Activated T-cell treated with anti-CD3 and anti-CD28 coated beads for 1 hour (primary cell): ENCODE data around the gene CHCHD10.

Source experiments
- DNase-seq: peaks from one replicate; pipeline ENCODE4 v3.0.0-alpha.2; 2020; ENCODE audit warnings: low read depth

CHCHD10 gene

GRCh38 chr22:23787600-23787896, 19.8 kb upstream of the CHCHD10 start:
- DNase-seq: no peak

DNA sequence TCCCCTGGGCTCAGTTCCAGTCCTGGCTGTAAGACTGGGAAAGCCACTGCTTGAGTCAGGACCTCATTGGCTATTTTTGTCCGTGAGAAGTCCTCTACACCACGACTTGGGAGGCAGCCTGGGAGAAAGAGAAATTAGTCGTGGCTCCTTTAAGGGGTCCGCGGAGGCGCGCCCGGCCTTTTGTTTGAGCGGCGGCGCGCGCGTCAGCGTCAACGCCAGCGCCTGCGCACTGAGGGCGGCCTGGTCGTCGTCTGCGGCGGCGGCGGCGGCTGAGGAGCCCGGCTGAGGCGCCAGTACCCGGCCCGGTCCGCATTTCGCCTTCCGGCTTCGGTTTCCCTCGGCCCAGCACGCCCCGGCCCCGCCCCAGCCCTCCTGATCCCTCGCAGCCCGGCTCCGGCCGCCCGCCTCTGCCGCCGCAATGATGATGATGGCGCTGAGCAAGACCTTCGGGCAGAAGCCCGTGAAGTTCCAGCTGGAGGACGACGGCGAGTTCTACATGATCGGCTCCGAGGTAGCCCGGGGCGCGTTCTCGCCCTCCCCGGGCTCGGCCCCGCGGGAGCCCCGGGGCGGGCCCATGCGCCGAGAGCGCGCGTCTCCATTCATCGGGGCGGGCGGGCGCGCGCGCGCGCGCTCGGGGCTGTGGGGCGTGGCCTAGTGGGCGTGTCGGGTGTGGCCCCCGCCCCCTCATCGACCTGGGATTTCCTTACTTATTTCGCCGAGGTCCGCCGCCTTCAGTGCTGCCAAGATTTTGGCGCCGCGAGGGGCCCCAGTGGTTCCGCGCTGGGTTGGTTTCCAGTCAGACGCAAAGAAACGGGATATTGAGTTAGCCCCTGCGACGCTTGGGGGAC, 19.2 kb upstream of the CHCHD10 start, which contains the start of gene SMARCB1:
TSS of gene SMARCB1 (plus strand) at position 215 of the 848 bp plus-strand sequence. CDS start at position 419, 204 bp downstream.
- peak; percentile 93 for DNase-seq

DNA sequence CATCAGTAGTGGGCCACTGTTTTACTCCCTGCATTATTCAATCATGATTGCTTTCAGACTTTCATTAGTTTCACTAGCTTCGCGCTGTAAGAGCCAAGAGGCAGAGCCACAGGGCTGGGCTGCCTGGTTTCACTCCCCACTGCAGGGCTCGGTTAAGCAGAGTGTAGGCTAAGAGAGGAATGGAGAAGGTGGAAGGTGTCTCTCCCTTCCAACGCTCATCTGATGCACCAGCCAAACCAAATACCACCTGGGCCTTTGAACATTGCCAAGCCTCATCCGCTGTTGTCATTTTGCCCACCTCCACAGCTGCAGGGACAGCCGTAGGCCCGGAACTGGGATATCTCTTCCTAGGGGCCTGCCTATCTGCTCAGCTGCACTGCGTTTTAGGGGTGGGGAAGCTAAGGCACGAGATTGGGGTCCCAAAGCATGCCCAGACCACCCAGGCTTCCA, 18.5 kb upstream of the CHCHD10 start:
- no peak for DNase-seq

DNA sequence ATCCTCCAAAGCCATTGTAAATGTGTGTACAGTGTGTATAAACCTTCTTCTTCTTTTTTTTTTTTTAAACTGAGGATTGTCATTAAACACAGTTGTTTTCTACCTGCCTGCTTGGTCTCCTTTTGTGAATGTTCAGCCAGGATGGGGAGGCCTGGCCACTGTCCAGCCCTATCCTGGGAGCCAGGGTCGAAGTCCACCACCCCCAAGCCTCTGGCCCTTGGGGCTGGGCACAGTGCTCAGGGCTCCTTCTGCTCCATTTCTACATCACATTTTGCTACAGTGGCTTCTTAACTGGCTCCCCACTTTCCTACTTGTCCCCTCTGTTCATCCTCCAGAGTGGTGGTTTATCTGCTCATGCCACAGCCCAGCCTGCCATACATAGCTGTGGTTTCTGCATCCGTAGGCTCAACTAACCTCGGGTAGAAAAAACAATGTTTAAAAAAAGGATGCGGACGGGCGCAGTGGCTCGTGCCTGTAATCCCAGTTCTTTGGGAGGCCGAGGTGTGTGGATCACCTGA, 16.5 kb upstream of the CHCHD10 start:
- DNase-seq: no peak

- no peak for DNase-seq
Observed at GRCh38 chr22:23783265-23784150, 15.7 kb upstream of the CHCHD10 start.

- no peak for DNase-seq
Observed at GRCh38 chr22:23782703-23783102, 14.9 kb upstream of the CHCHD10 start.

GRCh38 chr22:23782252-23782651, 14.5 kb upstream of the CHCHD10 start:
- DNase-seq: no peak

GRCh38 chr22:23781511-23782183, 13.9 kb upstream of the CHCHD10 start:
- no peak for DNase-seq

DNA sequence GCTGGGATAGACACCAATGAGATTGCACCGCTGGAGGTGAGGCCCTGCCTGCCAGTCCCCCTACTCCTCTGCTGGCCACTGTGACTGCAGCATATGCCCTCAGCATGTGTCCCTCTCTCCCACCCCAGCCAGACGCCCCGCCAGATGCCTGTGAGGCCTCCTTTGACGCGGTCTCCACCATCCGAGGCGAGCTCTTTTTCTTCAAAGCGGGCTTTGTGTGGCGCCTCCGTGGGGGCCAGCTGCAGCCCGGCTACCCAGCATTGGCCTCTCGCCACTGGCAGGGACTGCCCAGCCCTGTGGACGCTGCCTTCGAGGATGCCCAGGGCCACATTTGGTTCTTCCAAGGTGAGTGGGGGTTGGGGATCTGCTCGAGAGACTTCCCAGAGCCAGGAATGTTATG, 13.3 kb upstream of the CHCHD10 start:
- DNase-seq: no peak

GRCh38 chr22:23780146-23780748, 12.5 kb upstream of the CHCHD10 start:
- DNase-seq: no peak

DNA sequence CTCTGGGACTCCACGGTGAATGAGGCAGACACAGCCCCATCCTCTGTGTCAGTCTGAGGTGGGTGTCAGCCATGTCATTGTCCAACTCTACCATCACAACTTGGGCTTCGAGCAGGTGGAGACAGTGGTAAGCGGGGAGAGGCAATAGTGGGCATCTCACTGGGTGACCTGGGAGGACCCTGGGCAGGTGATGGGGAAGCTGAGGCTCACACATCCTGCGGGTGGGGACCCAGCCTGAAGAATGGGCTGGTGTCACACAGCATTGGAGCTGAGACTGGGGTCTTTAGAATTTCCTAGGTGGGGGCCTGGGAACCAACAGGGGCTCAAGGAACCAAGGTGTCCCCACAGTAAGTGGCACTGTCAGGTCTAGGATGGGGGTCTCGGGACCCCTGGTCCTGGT, 12.0 kb upstream of the CHCHD10 start:
- no peak for DNase-seq

DNA sequence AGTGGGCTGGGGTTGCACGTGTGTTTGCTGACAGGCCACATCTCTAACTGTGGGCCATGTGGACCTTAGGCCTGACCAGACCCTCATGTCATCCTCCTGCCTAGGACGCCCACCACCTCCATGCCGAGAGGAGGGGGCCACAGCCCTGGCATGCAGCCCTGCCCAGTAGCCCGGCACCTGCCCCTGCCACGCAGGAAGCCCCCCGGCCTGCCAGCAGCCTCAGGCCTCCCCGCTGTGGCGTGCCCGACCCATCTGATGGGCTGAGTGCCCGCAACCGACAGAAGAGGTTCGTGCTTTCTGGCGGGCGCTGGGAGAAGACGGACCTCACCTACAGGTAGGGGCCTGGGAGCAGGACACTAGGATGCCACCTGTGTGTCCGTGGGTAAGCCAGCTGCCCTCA, 11.3 kb upstream of the CHCHD10 start:
- DNase-seq: no peak

DNA sequence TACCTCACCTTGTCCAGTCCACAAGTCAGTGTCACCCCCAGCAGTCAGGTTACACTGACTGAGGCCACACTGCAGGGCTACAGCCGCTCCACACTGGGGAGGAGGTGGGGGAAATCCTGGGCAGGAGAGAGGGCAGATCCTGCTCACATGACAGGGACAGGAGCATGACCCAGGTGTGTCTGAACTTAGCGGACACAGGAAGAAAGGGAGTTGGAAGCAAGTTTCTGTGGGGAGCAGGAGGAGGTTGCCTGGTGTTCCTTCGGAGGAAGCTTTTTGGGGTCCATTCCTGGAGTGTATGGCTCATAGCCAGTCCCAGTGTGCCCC, 10.8 kb upstream of the CHCHD10 start:
- no peak for DNase-seq

DNA sequence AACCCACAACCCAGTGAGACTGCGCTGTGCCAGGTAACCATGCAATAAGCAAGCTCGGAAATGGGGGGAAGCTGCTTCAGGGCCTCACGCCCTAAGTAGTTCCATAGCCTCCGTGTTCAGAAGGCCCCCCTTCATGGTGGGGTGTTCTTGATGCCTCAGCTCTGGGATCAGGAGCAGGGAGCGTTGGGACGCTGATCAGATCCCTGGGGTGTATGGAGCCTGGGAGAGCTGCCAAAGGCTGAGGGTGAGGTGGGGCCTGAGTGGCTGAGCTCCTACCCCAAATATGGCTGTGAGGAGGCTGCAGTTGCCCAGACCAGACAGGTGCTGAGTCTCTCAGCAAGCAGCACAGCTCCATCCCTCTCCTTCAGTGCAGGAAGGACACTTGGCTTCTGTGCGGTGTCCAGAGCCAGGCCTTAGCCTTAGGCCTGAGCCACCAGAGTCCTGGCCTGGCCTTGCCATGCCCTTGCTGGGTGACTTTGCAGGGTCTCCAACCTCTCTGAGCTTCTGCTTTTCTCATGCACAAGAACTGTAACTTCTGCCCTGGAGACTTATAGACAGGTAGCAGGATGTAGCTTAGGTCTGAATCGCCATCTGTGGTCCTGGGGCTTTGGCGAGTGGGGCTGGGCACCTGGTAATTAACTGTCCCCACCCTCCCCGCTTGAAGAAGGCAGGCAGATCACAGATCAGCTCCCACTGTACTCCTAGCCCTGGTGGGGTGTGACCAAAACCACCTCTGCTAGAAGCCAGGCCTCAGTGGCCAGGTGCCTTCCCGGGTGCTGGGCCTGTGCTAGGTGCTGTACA, 10.2 kb upstream of the CHCHD10 start:
- no peak for DNase-seq

GRCh38 chr22:23775779-23776375, 8.1 kb upstream of the CHCHD10 start:
- DNase-seq: no peak

DNA sequence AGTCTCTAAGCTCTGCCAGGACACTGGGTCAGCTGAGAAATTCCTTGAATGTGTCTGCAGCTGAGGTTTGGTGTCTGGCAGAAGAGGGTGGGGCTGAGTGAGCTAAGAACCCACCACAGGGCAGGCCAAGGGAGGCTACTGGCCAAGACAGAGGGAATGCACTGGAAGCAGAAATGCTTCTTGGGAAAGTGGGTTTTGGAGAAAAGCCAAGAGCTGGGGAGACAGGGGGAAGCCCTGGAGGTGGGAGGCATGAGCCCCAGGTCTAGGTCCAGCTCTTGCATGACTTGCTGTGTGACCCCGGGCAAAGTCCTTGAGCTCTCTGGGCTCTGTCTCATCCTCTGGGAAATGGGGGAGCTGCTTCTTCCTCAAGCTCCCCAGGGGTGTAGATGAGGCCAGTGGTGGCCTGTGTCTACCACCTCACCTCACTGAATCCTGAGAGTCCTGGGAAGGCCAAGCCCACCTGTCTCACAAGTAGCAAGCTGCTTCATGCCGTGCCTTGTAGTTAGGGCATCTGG, 7.2 kb upstream of the CHCHD10 start:
- DNase-seq: no peak

- no peak for DNase-seq
Observed at GRCh38 chr22:23774114-23774921, 6.5 kb upstream of the CHCHD10 start.

GRCh38 chr22:23773483-23774113, 5.8 kb upstream of the CHCHD10 start:
- DNase-seq: no peak
